ENCODE results near the gene FXYD2.

GRCh38 chr11:117873828-117874125, 49.2 kb upstream of the FXYD2 start:
- TF ChIP-seq BRD9 (IDR thresholded peaks at IDR 0.05; ENCODE audit: low read depth, partially characterized antibody) (no peak), ZHX1 (conservative IDR thresholded peaks at IDR 0.05; ENCODE audit: low read length) (no peak), SMARCC2 (IDR thresholded peaks at IDR 0.05; ENCODE audit: low read depth) (no peak), TSHZ1 (CRISPR knock-in tag; IDR thresholded peaks at IDR 0.05) (no peak), CCAR2 (IDR thresholded peaks at IDR 0.05; ENCODE audit: low read depth, low read length) (no peak), ATF1 (CRISPR knock-in tag; IDR thresholded peaks at IDR 0.05) (no peak), ATF1 (tag; IDR thresholded peaks at IDR 0.05) (no peak), RCOR1 (IDR thresholded peaks at IDR 0.05; ENCODE audit: borderline replicate concordance in 1 of 2, low read depth in 2 of 2, low read length in 2 of 2) (no peak), ZZZ3 (IDR thresholded peaks at IDR 0.05) (no peak), REST (IDR thresholded peaks at IDR 0.05; ENCODE audit: borderline replicate concordance) (no peak), REST (CRISPR knock-in tag; IDR thresholded peaks at IDR 0.05; ENCODE audit: low read depth) (no peak), JUND (IDR thresholded peaks at IDR 0.05; ENCODE audit: borderline replicate concordance, low read depth, low read length) (no peak), JUND (tag; IDR thresholded peaks at IDR 0.05; ENCODE audit: borderline replicate concordance, low read depth, low read length) (no peak)
